ENCODE measurements around the gene ATP8B1.
"Not testable (repeated sequence)": the region's sequence is repeated elsewhere in the genome, so short reads cannot be mapped to it uniquely, and the experiment has no call there.

ATP8B1 gene

DNA sequence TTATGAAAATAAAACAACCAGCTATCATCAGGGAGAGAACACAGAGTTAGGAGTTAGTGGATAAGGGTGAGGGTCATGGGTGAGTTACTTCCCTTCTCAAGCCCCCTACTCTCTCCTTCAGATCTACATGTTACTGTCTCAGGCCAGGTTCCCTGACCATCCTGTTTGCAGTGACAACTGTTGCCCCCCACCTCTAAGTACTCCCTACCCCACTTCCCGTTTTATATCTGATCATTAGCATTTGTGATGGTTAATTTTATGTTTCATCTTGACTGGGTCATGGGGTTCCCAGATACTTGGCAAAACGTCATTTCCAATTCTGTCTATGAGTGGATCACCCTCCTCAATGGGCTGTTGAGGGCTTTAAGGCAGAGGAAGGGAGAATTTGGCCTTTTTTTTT lies 32.8 kb upstream of the ATP8B1 start:
- H3K4me3 ChIP-seq (ENCODE audit: low read depth, low read length), result no peak overlapping the region
- DNase-seq (ENCODE audit: low read depth), result no peak
- no peak for TF ChIP-seq MYC (IDR thresholded peaks at IDR 0.05; ENCODE audit: low read depth, low read length)

DNA sequence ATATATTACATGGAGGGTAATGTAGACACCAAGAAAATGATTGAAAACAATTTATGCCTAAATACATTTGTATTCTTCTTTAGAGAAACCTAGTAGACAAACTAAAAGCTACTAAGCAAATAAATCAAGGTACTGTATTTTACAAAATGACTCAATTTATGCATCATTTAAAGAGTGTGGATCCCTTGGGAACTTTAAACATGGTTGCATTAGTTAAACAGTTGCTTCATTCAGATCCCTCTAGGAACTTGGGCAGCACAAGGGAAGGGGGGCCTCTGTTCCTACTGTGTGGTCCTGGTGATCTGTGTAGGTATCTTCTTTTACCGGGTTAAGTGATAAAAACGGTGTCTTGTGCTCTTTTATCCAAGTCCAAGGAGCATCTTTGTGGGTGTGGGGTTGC lies 31.5 kb upstream of the ATP8B1 start:
- TF ChIP-seq POLR2A (IDR thresholded peaks at IDR 0.05; ENCODE audit: extremely low read depth, insufficient read length), result no peak
- DNase-seq (ENCODE audit: low read depth), result no peak
- no peak overlapping the region for H3K4me3 ChIP-seq (ENCODE audit: low read depth, low read length)

DNA sequence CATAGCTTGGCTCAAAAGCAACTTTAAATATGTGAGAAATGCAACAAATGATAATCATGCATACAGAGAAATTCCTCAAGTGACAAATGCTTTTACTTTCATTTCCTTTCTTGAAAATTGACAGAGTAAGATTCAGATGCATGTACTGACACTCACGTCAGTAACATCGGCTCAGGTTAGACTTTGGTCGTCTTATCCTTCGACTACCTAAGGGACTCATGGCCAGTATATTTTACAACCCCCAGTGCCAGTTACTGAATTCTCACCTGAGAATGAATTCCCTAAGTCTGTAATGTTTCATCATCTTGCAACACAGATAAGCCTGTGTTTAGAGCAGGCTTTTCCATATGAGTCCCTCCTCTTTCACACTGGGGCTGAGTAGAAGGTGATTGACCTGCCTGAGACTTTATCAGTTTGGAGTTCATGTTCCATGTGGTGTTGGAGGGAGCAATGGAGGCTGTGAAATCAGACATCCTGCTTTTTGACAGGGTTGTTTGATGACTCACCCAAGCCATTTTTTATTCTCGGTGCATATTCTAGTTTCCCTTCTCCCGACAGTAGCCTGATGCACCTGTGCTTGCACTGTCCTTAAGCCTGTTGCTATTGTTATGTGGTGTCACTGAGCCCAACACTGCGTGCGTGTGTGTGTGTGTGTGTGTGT lies 30.5 kb upstream of the ATP8B1 start:
- DNase-seq (ENCODE audit: low read depth), result no peak
- H3K4me3 ChIP-seq (ENCODE audit: low read depth, low read length), result no peak overlapping the region
- TF ChIP-seq MYC (IDR thresholded peaks at IDR 0.05; ENCODE audit: low read depth, low read length), result no peak
- no peak for TF ChIP-seq POLR2A (IDR thresholded peaks at IDR 0.05; ENCODE audit: extremely low read depth, insufficient read length)

DNA sequence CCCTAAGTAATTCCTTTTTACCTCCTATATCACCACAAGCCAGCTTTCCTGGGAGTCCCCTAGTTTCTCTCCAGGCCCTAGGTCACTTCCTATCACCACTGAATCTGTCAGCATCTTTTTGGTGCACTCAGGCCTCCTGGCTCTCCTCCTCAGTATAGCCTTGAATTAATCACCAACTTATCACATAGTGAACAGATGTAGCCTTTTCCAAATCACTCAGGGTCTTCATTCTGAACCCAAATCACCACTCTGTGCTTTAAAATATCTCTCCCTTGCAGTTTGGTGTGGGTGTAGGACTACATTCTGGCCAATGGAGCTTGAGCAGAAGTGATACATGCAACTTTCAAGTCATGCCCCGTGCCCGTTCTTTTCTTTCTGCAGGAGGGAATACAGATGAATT lies 29.6 kb upstream of the ATP8B1 start:
- DNase-seq (ENCODE audit: low read depth), result no peak
- H3K4me3 ChIP-seq (ENCODE audit: low read depth, low read length), result no peak overlapping the region
- TF ChIP-seq POLR2A (IDR thresholded peaks at IDR 0.05; ENCODE audit: extremely low read depth, insufficient read length), result no peak
- no peak for TF ChIP-seq MYC (IDR thresholded peaks at IDR 0.05; ENCODE audit: low read depth, low read length)
- TF ChIP-seq, protein P1, sequence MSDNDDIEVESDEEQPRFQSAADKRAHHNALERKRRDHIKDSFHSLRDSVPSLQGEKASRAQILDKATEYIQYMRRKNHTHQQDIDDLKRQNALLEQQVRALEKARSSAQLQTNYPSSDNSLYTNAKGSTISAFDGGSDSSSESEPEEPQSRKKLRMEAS (IDR thresholded peaks at IDR 0.05; ENCODE audit: low read depth, low read length), result no peak
- TF ChIP-seq, protein P2, sequence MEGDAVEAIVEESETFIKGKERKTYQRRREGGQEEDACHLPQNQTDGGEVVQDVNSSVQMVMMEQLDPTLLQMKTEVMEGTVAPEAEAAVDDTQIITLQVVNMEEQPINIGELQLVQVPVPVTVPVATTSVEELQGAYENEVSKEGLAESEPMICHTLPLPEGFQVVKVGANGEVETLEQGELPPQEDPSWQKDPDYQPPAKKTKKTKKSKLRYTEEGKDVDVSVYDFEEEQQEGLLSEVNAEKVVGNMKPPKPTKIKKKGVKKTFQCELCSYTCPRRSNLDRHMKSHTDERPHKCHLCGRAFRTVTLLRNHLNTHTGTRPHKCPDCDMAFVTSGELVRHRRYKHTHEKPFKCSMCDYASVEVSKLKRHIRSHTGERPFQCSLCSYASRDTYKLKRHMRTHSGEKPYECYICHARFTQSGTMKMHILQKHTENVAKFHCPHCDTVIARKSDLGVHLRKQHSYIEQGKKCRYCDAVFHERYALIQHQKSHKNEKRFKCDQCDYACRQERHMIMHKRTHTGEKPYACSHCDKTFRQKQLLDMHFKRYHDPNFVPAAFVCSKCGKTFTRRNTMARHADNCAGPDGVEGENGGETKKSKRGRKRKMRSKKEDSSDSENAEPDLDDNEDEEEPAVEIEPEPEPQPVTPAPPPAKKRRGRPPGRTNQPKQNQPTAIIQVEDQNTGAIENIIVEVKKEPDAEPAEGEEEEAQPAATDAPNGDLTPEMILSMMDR (IDR thresholded peaks at IDR 0.05; ENCODE audit: low read depth, low read length), result no peak

DNA sequence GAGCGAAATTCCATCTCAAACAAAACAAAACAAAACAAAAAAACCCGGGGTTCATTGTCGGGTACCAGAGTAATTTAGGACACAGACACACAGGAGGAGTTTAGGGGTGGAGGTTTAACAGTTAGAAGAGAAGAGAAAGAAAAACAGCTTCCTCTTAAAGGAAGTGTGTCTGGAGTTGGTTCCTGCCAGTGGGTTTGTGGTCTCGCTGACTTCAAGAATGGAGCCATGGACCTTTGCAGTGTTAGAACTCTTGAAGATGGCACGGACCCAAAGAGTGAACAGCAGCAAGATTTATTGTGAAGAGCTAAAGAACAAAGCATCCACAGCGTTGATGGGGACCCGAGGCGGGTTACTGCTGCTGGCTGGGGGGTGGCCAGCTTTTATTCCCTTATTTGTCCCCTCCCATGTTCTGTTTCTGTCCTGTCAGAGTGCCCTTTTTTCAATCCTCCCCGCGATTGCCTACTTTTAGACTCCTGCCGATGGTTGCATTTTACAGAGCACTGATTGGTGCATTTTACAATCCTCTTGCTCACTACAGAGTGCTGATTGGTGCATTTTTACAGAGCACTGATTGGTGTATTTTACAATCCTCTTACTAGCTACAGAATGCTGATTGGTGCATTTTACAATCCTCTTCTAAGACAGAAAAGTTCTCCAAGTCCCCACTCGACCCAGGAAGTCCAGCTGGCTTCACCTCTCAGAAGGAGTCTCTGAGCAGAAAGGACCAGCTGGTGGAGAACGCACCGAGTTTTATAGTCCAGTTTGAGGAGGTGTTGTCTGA lies 28.7 kb upstream of the ATP8B1 start:
- no peak for TF ChIP-seq MYC (IDR thresholded peaks at IDR 0.05; ENCODE audit: low read depth, low read length)
- TF ChIP-seq POLR2A (IDR thresholded peaks at IDR 0.05; ENCODE audit: extremely low read depth, insufficient read length), result no peak
- TF ChIP-seq, protein P1 (IDR thresholded peaks at IDR 0.05; ENCODE audit: low read depth, low read length), result no peak
- TF ChIP-seq, protein P2 (IDR thresholded peaks at IDR 0.05; ENCODE audit: low read depth, low read length), result no peak
- no peak overlapping the region for H3K4me3 ChIP-seq (ENCODE audit: low read depth, low read length)
- no peak for DNase-seq (ENCODE audit: low read depth)

DNA sequence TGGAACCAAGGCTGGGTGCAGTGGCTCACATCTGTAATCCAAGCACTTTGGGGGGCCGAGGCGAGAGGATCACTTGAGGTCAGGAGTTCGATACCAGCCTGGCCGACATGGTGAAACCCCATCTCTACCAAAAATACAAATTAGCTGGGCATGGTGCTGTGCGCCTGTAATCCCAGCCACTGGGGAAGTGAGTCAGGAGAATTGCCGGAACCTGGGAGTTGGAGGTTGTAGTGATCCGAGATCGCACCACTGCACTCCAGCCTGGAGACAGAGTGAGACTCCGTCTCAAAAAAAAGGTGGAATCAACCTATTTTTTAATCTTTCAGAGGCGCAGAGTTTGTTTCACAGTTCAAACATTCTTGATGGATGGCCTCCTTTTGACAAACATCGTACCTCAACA lies 24.5 kb upstream of the ATP8B1 start:
- DNase-seq (ENCODE audit: low read depth), result no peak
- TF ChIP-seq, protein P1 (IDR thresholded peaks at IDR 0.05; ENCODE audit: low read depth, low read length), result no peak
- TF ChIP-seq MYC (IDR thresholded peaks at IDR 0.05; ENCODE audit: low read depth, low read length), result no peak
- TF ChIP-seq, protein P2 (IDR thresholded peaks at IDR 0.05; ENCODE audit: low read depth, low read length), result no peak
- no peak for TF ChIP-seq POLR2A (IDR thresholded peaks at IDR 0.05; ENCODE audit: extremely low read depth, insufficient read length)
- no peak overlapping the region for H3K4me3 ChIP-seq (ENCODE audit: low read depth, low read length)

DNA sequence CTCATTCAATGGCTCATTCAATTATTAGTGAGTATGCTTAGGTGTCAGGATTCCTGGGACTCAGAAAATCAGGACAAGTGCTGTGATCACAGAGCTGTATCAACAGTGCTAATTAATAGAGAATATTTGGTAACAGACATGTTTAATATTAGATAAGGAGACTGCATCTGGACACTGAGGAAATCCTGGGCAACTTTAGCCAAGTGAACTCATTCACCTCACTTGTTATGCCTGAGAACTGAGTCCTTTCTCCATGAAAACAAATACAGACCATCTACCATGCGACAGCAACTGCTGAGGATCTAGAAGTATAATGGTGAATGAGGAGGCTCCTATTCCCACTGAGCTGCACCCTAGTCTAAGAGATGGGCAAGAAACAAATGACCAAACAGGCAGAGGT lies 23.1 kb upstream of the ATP8B1 start:
- no peak for DNase-seq (ENCODE audit: low read depth)
- no peak overlapping the region for H3K4me3 ChIP-seq (ENCODE audit: low read depth, low read length)
- TF ChIP-seq POLR2A (IDR thresholded peaks at IDR 0.05; ENCODE audit: extremely low read depth, insufficient read length), result no peak
- TF ChIP-seq, protein P1 (IDR thresholded peaks at IDR 0.05; ENCODE audit: low read depth, low read length), result no peak
- no peak for TF ChIP-seq MYC (IDR thresholded peaks at IDR 0.05; ENCODE audit: low read depth, low read length)
- TF ChIP-seq, protein P2 (IDR thresholded peaks at IDR 0.05; ENCODE audit: low read depth, low read length), result no peak

DNA sequence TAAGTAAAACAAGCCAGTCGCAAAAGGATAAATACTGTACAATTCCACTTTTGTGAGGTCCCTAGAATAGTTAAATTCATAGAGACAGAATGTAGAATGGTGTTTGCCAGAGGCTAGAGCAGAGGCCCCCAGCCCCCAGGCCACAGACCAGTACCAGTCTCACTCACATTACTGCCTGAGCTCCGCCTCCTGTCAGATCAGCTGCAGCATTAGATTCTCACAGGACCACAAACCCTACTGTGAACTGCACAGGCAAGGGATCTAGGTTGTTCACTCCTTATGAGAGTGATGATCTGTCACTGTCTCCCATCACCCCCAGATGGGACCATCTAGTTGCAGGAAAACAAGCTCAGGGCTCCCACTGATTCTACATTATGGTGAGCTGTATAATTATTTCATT lies 17.5 kb upstream of the ATP8B1 start:
- not testable (repeated sequence) for H3K4me3 ChIP-seq (ENCODE audit: low read depth, low read length); DNase-seq (ENCODE audit: low read depth)

All from NB4 (cell line).